GM13976 (cell line): ENCODE measurements around the gene NEDD9.
A peak's percentile ranks its signal among the peaks of the same experiment; 100 is the strongest.

Experiments used
- DNase-seq: peaks from one replicate; pipeline ENCODE4 v3.0.0; 2012; ENCODE audit warnings: low spot score
- in situ Hi-C: fragments of 300-500 bp; cut with MboI; formaldehyde crosslinking; loops from one replicate; pipeline ENCODE4 v1.12.0; 2022; ENCODE audit warnings: low sequenced_read_pairs, mixed read lengths, inconsistent platforms; ENCODE audit not compliant: unreplicated experiment
- TF ChIP-seq, protein P1 (sequence below): IDR thresholded peaks from 2 replicates; pipeline ENCODE4 v1.5.1; 2012; ENCODE audit warnings: borderline replicate concordance, mild to moderate bottlenecking; ENCODE audit not compliant: insufficient read depth; ENCODE audit errors: extremely low read depth, missing control alignments, control extremely low read depth

Gene NEDD9

DNA sequence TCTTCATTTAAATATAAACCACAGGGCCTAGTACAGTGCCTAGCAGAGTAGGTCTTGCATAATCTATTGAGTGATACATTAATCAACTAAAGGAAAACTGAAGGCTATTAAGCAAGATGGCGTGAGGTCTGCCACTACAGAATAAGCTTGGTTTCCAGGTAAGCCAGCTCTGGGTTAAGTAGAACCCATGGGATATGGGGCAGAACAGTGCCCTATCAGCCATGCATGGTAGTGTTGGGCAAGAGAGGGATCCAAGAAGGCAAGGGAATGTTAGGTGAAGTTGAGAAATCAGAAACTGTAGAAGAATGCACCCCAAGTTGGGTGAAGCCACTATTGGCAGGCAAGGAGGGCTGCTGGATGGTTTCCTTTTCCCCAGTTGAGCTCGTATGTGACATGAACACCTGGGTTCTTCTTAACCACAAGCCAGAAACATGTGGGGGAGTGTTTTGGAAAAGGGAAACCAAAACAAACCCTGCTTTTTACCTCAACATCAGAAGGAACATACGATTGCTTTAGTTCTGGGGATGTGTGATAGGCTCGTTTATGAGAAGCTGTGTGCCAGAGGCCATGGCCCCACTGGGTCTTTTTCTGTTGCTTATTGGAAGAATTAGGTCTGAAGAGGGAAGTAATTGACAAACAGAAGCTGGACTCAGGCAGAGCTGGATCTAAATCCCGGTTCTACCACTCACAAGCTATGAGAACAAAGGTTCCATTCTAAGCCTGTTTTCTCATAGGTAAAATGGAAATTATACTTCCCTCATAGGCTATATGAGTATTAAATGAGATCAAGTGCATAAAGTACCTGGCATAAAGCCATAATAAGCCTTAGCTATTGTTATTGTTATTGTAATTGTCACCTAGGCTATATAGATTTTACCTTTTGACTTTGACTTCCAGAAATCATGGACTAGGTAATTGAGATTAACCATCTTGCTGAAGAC is 33.5 kb downstream of the NEDD9 start:
- peak; percentile 40 for DNase-seq
- in situ Hi-C loops: no loop called here
- TF ChIP-seq, protein P1, sequence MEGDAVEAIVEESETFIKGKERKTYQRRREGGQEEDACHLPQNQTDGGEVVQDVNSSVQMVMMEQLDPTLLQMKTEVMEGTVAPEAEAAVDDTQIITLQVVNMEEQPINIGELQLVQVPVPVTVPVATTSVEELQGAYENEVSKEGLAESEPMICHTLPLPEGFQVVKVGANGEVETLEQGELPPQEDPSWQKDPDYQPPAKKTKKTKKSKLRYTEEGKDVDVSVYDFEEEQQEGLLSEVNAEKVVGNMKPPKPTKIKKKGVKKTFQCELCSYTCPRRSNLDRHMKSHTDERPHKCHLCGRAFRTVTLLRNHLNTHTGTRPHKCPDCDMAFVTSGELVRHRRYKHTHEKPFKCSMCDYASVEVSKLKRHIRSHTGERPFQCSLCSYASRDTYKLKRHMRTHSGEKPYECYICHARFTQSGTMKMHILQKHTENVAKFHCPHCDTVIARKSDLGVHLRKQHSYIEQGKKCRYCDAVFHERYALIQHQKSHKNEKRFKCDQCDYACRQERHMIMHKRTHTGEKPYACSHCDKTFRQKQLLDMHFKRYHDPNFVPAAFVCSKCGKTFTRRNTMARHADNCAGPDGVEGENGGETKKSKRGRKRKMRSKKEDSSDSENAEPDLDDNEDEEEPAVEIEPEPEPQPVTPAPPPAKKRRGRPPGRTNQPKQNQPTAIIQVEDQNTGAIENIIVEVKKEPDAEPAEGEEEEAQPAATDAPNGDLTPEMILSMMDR: no peak

DNA sequence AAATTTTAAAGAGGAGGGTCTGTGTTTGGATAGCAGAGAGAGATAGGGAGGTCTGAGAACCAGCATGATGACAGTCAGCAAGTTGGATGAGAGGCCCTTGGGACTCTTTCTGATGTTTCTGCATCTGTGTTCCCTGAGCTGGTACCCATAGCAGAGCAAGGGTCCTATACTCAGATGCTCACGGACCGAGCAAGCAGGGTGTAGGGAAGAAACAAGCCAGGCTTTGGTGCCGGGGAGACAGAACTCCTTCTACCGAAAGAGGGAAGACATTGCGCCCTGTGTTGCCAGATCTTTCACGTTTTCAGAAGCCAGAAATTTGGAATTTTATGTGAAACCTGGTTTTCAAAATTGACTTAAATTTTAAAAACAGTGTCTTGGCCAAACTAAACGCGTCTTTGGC is 34.6 kb downstream of the NEDD9 start:
- no peak for DNase-seq
- TF ChIP-seq, protein P1: no peak
- in situ Hi-C loops: no loop called here

DNA sequence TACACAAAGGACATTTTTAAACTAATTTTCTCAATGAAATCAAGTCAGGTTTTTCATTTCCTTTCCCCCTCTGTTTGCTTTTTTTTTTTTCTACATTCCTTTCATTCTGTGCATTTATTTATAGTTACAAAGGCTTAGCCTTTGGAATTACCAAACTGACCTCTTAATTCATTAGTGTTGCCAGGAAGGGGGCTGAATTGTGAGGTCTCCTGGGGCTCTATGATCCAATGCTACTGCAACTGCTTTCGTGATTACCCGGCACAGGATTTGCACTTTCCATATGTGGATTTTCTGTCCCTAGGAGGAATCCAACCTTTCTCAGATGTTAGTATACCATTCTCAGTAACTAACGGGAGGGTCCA is 35.3 kb downstream of the NEDD9 start:
- DNase-seq: no peak
- in situ Hi-C loops: no loop called here
- TF ChIP-seq, protein P1: no peak

DNA sequence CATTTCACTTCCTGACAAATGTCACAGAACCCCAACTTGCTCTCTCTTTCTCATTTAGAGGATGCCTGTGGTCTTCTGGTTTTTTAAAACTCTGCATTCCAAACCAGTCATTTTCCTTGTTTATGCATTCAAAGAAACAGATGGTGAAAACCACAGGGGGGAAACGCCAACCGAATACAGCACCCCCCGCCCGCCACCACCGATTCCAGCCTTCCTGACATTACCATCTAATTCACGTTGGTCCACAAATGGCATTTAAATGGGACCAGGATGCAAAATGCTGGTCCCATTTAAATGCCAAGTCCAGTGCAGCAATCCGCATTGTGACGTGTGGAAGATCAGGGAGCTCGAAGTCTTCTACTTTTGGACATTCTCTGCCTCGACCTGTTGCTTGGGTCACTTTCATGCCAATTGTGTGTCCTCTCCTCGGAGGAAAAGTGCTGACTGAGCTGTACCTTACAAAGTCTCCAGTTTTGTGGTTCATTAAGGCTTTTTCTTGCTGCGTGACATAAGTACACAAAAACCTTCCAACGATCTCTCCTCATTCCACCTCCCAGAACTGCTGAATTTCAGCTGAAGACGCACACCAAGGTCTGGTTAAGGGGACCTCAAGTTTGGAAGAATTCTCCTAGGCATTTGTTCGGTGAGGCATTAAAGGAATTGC is 35.8 kb downstream of the NEDD9 start:
- TF ChIP-seq, protein P1: no peak
- in situ Hi-C loops: no loop called here
- DNase-seq: no peak

DNA sequence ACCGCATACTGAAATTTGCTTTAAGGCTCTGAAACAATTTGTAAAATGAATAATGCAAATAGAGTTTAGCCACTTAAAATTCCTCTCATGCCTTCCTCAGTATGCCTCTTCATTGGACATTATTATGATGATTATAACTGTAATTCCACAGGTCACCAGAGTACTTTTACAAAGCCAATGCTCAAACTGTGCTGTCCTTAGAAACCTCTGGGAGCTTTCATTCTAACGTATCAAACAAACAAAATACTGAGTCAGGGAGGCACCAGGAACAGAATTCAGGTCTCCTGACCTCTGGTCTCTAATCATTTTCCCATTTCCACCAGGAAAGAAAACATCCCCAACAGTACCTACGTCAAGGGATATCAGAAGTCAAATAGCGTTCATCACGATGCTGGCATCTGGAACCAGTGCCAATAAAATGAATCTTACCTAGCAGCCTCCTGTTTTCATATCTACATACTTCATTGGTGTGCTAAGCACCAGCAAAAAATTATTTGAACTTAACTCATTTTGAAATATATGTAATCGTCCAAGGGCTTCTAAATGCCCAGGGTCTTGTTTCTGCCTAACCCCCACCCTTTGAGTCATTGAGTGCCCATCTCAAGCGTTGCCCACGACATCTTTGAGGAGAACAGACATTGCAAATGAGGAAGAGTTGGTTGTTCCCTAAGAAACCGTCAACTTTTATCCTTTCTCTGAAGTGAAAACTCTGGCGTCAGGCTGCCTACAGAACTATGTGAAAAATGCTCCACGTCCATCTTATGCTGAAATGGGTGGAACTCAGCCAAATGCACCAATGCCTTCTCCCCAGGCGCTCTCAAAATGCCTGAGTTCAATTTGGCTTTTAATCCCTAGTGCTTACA is 37.9 kb downstream of the NEDD9 start:
- no peak for DNase-seq
- in situ Hi-C loops: no loop called here

DNA sequence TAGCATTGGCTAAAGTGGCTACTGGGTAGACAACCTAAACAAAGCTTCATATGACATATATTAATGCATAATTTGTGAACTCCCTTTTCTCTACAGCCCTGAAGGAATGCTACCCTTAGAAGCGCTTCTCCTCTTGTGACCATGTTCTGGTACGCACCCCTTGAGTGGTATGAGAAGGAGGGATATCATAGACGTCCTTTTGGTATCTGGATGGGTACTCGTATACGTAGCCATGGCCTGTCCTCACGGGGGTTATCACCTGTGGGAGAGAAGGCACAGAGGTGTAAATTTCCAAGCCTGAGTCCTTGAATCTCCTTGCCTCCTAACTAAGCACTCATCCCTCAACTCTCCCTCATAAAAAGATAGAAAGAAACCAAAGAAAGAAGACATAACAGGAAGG is 39.0 kb downstream of the NEDD9 start:
- TF ChIP-seq, protein P1: no peak
- DNase-seq: no peak
- in situ Hi-C loops: no loop called here

More for the DNA sequence above, 37.9 kb downstream of the NEDD9 start:
- TF ChIP-seq, protein P1: no peak
